Activated CD4-positive, alpha-beta T cell treated with anti-CD3 and anti-CD28 coated beads for 36 hours (primary cell): ENCODE measurements around the gene HOXA7. TPM values are rescaled to one million over a fixed set of nuclear protein-coding genes. Genes with fewer than 3 reads are reported as not detected.

Experiments
- ATAC-seq: fragments of 200-7000 bp; cut with Tn5 transposase; one replicate; pipeline ENCODE4 v1.10.0; 2021; ENCODE audit warnings: mild to moderate bottlenecking, moderate library complexity
- CTCF ChIA-PET: fragments of 350-600 bp; sonication (Branson Sonifier 250); formaldehyde crosslinking; loops from one replicate; lab custom pipeline; 2021; ENCODE audit warnings: antibody characterized with exemption; lab: Charles Lee
- POLR2A ChIA-PET: fragments of 350-600 bp; sonication (Branson Sonifier 250); formaldehyde crosslinking; loops from one replicate; lab custom pipeline; 2021; ENCODE audit warnings: antibody characterized with exemption, inconsistent platforms; lab: Charles Lee
- DNase-seq: peaks from one replicate; pipeline ENCODE4 v3.0.0-alpha.2; 2020
- H3K27ac Mint-ChIP-seq: one replicate; pipeline ENCODE4 v1.8.0; 2021; ENCODE audit warnings: mixed read lengths
- H3K27me3 Mint-ChIP-seq: one replicate; pipeline ENCODE4 v1.8.0; 2021; ENCODE audit warnings: mixed read lengths
- H3K36me3 Mint-ChIP-seq: one replicate; pipeline ENCODE4 v1.8.0; 2021; ENCODE audit warnings: low read depth, mixed read lengths
- H3K4me1 Mint-ChIP-seq: one replicate; pipeline ENCODE4 v1.8.0; 2021; ENCODE audit warnings: mixed read lengths
- H3K4me3 Mint-ChIP-seq: one replicate; pipeline ENCODE4 v1.8.0; 2021; ENCODE audit warnings: mild to moderate bottlenecking, moderate library complexity, mixed read lengths
- H3K9me3 Mint-ChIP-seq: one replicate; pipeline ENCODE4 v1.8.0; 2021; ENCODE audit warnings: low read depth, mixed read lengths
- intact Hi-C, 2 experiments: fragments of 100-400 bp; cut with DNase I in 1 of 2; cut with micrococcal nuclease in 1 of 2; formaldehyde crosslinking; loops; one replicate each; pipeline versions ENCODE4 v1.14.2 to v1.15.1; 2022 to 2024; cut with DNase I, micrococcal nuclease
- microRNA-seq: library from miRNA; unstranded; fragments of <30 nt; microRNA quantifications from one replicate; pipeline ENCODE4 v1.2.0, GENCODE V29; 2021; ENCODE audit warnings: borderline replicate concordance
- total RNA-seq, 2 experiments: library from RNA; stranded (reverse); gene quantifications; one replicate each; pipeline ENCODE4 v1.2.3, GENCODE V29; 2021

The HOXA7 gene
- total RNA-seq, 2 experiments from 2014 or later, result not detected

GRCh38 chr7:27105301-27106031, 51.0 kb downstream of the HOXA7 start:
- ChIA-PET POLR2A (no interaction called here), CTCF (interaction anchor here (0.6 kb wide), 1 partner anchor 45 kb away, joined by 3 read pairs; no protein-coding TSS in a partner anchor)
- no peak for DNase-seq

GRCh38 chr7:27104341-27105058, 52.0 kb downstream of the HOXA7 start:
- Mint-ChIP-seq H3K4me3 (no peak overlapping the region), H3K27ac (no peak overlapping the region), H3K9me3 (no peaks in the 10 kb centered on the region), H3K27me3 (peaks cover 62% of the 10 kb centered on the region), H3K36me3 (no peaks in the 10 kb centered on the region), H3K4me1 (peaks cover 18% of the 10 kb centered on the region)
- ChIA-PET POLR2A (no interaction called here), CTCF (interaction anchor here (0.6 to 1.0 kb wide), 2 partner anchors 46 to 75 kb away, joined by 3 read pairs; no protein-coding TSS in a partner anchor)
- DNase-seq (no peak), ATAC-seq (no peak)
- intact Hi-C loops, result no loop called here

More at GRCh38 chr7:27105301-27106031, 51.0 kb downstream of the HOXA7 start:
- Mint-ChIP-seq H3K36me3 (no peaks in the 10 kb centered on the region), H3K27me3 (peaks cover 55% of the 10 kb centered on the region), H3K4me3 (no peak overlapping the region), H3K9me3 (no peaks in the 10 kb centered on the region), H3K27ac (no peak overlapping the region), H3K4me1 (peaks cover 18% of the 10 kb centered on the region)
- ATAC-seq, result no peak
- intact Hi-C loops, result no loop called here

Small RNA genes within 50 kb of the gene (microRNA-seq; reads per million reads assigned to microRNA genes)
- 2.5 reads per million for gene MIR196B

Other genes with a start within 250 kb of the HOXA7 start
- gene HOXA1, start 60.7 kb downstream of the HOXA7 start, total RNA-seq, result under 1 TPM; 0.12 to 0.14 TPM
- gene HOXA2, start 54.0 kb downstream of the HOXA7 start, total RNA-seq, result not detected
- gene HOXA4, start 25.9 kb downstream of the HOXA7 start, total RNA-seq, result under 1 TPM in 1 of 2 experiments, not detected in 1; 0.25 TPM
- gene HOXA5, start 13.0 kb downstream of the HOXA7 start, total RNA-seq, result not detected
- not detected for gene HOXA6, start 8.9 kb downstream of the HOXA7 start, total RNA-seq
- gene HOXA3, start 4.1 kb downstream of the HOXA7 start, total RNA-seq, result not detected
- gene HOXA9, start 8.9 kb upstream of the HOXA7 start, total RNA-seq, result not detected
- gene HOXA10, start 17.6 kb upstream of the HOXA7 start, total RNA-seq, result not detected
- gene HOXA11, start 28.6 kb upstream of the HOXA7 start, total RNA-seq, result not detected
- gene HOXA13, start 43.4 kb upstream of the HOXA7 start, total RNA-seq, result not detected
- gene EVX1, start 86.1 kb upstream of the HOXA7 start, total RNA-seq, result not detected